ENCODE data around the gene GDE1. TPM values are rescaled to one million over a fixed set of nuclear protein-coding genes. Genes with fewer than 3 reads are reported as not detected.

Gene GDE1
- polyA plus RNA-seq, 1 donor (not counting 4 experiments of a cell fraction or from before 2014, with no cell fraction given), result 52.9 TPM

GRCh38 chr16:19481769-19482168 is 40.1 kb downstream of the GDE1 start:
- Histone ChIP-seq H3K4me1 (ENCODE audit: control insufficient read depth, extremely low read depth, insufficient read depth, low read length) (no peaks in the 10 kb centered on the region), H3K27ac (ENCODE audit: control insufficient read depth, insufficient read depth, low read length) (no peak overlapping the region), H3K36me3 (ENCODE audit: control insufficient read depth in 2 of 2, extremely low read depth in 1 of 2, insufficient read depth in 2 of 2, low read length in 2 of 2) (no peaks in the 10 kb centered on the region), H3K27me3 (ENCODE audit: control insufficient read depth, extremely low read depth, insufficient read depth, low read length) (no peaks in the 10 kb centered on the region), H3K79me2 (ENCODE audit: control insufficient read depth, insufficient read depth, low read length) (no peaks in the 10 kb centered on the region), H3K4me3 (ENCODE audit: control insufficient read depth in 2 of 3, extremely low read depth in 1 of 3, insufficient read depth in 2 of 3, low read depth in 1 of 3, low read length in 3 of 3) (no peak overlapping the region), H3K4me2 (ENCODE audit: control insufficient read depth, extremely low read depth, insufficient read depth, low read depth, low read length) (no peak overlapping the region), H4K20me1 (ENCODE audit: control insufficient read depth, extremely low read depth, insufficient read depth, low read length) (no peaks in the 10 kb centered on the region), H3K9ac (ENCODE audit: control insufficient read depth, extremely low read depth, insufficient read depth, low read length) (no peak overlapping the region), H2AFZ (ENCODE audit: control insufficient read depth, low read length) (no peak overlapping the region), H3K9me3 (ENCODE audit: control insufficient read depth, low read depth, low read length) (no peaks in the 10 kb centered on the region), H3K9me1 (ENCODE audit: control insufficient read depth, extremely low read depth, insufficient read depth, low read length) (no peaks in the 10 kb centered on the region)
- DNase-seq (ENCODE audit: low read depth, low spot score) (no peak), FAIRE-seq (no peak)
- dilution Hi-C loops (cut with MboI; ENCODE audit: extremely low pct_ligation_motif_present, low sequenced_read_pairs), result no loop called here
- TF ChIP-seq CTCF (optimal IDR thresholded peaks at IDR 0.05 in 1 of 3, IDR thresholded peaks at IDR 0.05 in 1 of 3, conservative IDR thresholded peaks at IDR 0.05 in 1 of 3; ENCODE audit: extremely low read depth in 1 of 3, insufficient read depth in 2 of 3, low read length in 3 of 3) (no peak), EZH2 (IDR thresholded peaks at IDR 0.05; ENCODE audit: low read length) (no peak)

- TF ChIP-seq CTCF (optimal IDR thresholded peaks at IDR 0.05 in 1 of 3, IDR thresholded peaks at IDR 0.05 in 1 of 3, conservative IDR thresholded peaks at IDR 0.05 in 1 of 3; ENCODE audit: extremely low read depth in 1 of 3, insufficient read depth in 2 of 3, low read length in 3 of 3) (no peak), EZH2 (IDR thresholded peaks at IDR 0.05; ENCODE audit: low read length) (no peak)
- Histone ChIP-seq H3K4me3 (ENCODE audit: control insufficient read depth in 2 of 3, extremely low read depth in 1 of 3, insufficient read depth in 2 of 3, low read depth in 1 of 3, low read length in 3 of 3) (no peak overlapping the region), H3K27ac (ENCODE audit: control insufficient read depth, insufficient read depth, low read length) (no peak overlapping the region), H3K36me3 (ENCODE audit: control insufficient read depth in 2 of 2, extremely low read depth in 1 of 2, insufficient read depth in 2 of 2, low read length in 2 of 2) (no peaks in the 10 kb centered on the region), H3K4me2 (ENCODE audit: control insufficient read depth, extremely low read depth, insufficient read depth, low read depth, low read length) (no peak overlapping the region), H3K79me2 (ENCODE audit: control insufficient read depth, insufficient read depth, low read length) (no peaks in the 10 kb centered on the region), H3K27me3 (ENCODE audit: control insufficient read depth, extremely low read depth, insufficient read depth, low read length) (no peaks in the 10 kb centered on the region), H4K20me1 (ENCODE audit: control insufficient read depth, extremely low read depth, insufficient read depth, low read length) (no peaks in the 10 kb centered on the region), H2AFZ (ENCODE audit: control insufficient read depth, low read length) (no peak overlapping the region), H3K9ac (ENCODE audit: control insufficient read depth, extremely low read depth, insufficient read depth, low read length) (no peak overlapping the region), H3K9me3 (ENCODE audit: control insufficient read depth, low read depth, low read length) (no peaks in the 10 kb centered on the region), H3K9me1 (ENCODE audit: control insufficient read depth, extremely low read depth, insufficient read depth, low read length) (no peaks in the 10 kb centered on the region), H3K4me1 (ENCODE audit: control insufficient read depth, extremely low read depth, insufficient read depth, low read length) (no peaks in the 10 kb centered on the region)
- no peak for DNase-seq (ENCODE audit: low read depth, low spot score)
- dilution Hi-C loops (cut with MboI; ENCODE audit: extremely low pct_ligation_motif_present, low sequenced_read_pairs), result no loop called here
- no peak for FAIRE-seq
Observed at GRCh38 chr16:19481296-19481695, 40.6 kb downstream of the GDE1 start.

Measured in keratinocyte (primary cell).